Osteocyte (in vitro differentiated cells): ENCODE results near the gene SNX25. TPM values are rescaled to one million over a fixed set of nuclear protein-coding genes. Genes with fewer than 3 reads are reported as not detected.

Experiments used
- DNase-seq: peaks from one replicate; pipeline ENCODE4 v3.0.0; 2021; ENCODE audit warnings: mixed read lengths; ENCODE audit not compliant: unreplicated experiment; ENCODE audit errors: extremely low spot score
- H3K27ac Mint-ChIP-seq: one replicate; pipeline ENCODE4 v1.8.0; 2021; ENCODE audit warnings: mild to moderate bottlenecking, mixed read lengths; ENCODE audit not compliant: unreplicated experiment
- H3K27me3 Mint-ChIP-seq: one replicate; pipeline ENCODE4 v1.8.0; 2021; ENCODE audit warnings: mixed read lengths; ENCODE audit not compliant: unreplicated experiment
- H3K36me3 Mint-ChIP-seq: one replicate; pipeline ENCODE4 v1.8.0; 2021; ENCODE audit warnings: mixed read lengths; ENCODE audit not compliant: unreplicated experiment
- H3K4me1 Mint-ChIP-seq: one replicate; pipeline ENCODE4 v1.8.0; 2021; ENCODE audit warnings: mixed read lengths; ENCODE audit not compliant: unreplicated experiment
- H3K4me3 Mint-ChIP-seq: one replicate; pipeline ENCODE4 v1.8.0; 2021; ENCODE audit warnings: mild to moderate bottlenecking, moderate library complexity, mixed read lengths; ENCODE audit not compliant: unreplicated experiment
- H3K9me3 Mint-ChIP-seq: one replicate; pipeline ENCODE4 v1.8.0; 2021; ENCODE audit warnings: mixed read lengths; ENCODE audit not compliant: unreplicated experiment
- CTCF ChIP-seq: fragments of 200-600 bp; sonication (generic); IDR thresholded peaks from 2 replicates; pipeline ENCODE4 v1.5.0; 2021; ENCODE audit warnings: antibody characterized with exemption, mild to moderate bottlenecking, moderate library complexity
- total RNA-seq: library from RNA; stranded (reverse); gene quantifications from 2 replicates; pipeline ENCODE4 v1.2.1, GENCODE V29; 2021

The SNX25 gene
- total RNA-seq, 1 donor from 2014 or later: 44.4 TPM

GRCh38 chr4:185283723-185284122 is 74.3 kb downstream of the SNX25 start:
- H3K36me3 Mint-ChIP-seq: peaks cover 7% of the 10 kb centered on the region
- no peak for TF ChIP-seq CTCF
- H3K27me3 Mint-ChIP-seq: no peaks in the 10 kb centered on the region
- H3K9me3 Mint-ChIP-seq: no peaks in the 10 kb centered on the region
- H3K4me1 Mint-ChIP-seq: peaks cover 58% of the 10 kb centered on the region
- DNase-seq: no peak
- peak overlapping the region; percentile 39 for H3K27ac Mint-ChIP-seq
- H3K4me3 Mint-ChIP-seq: no peak overlapping the region

GRCh38 chr4:185285632-185286393 is 76.4 kb downstream of the SNX25 start:
- no peaks in the 10 kb centered on the region for H3K9me3 Mint-ChIP-seq
- peak overlapping the region; percentile 83 for H3K27ac Mint-ChIP-seq
- no peak for DNase-seq
- TF ChIP-seq CTCF: no peak
- H3K27me3 Mint-ChIP-seq: no peaks in the 10 kb centered on the region
- H3K4me3 Mint-ChIP-seq: no peak overlapping the region
- H3K4me1 Mint-ChIP-seq: peaks cover 54% of the 10 kb centered on the region
- H3K36me3 Mint-ChIP-seq: peaks cover 15% of the 10 kb centered on the region

GRCh38 chr4:185286571-185286970 is 77.2 kb downstream of the SNX25 start:
- Mint-ChIP-seq H3K4me3 (no peak overlapping the region), H3K4me1 (peaks cover 46% of the 10 kb centered on the region), H3K27ac (peak overlapping the region; percentile 83), H3K36me3 (peaks cover 14% of the 10 kb centered on the region), H3K9me3 (no peaks in the 10 kb centered on the region), H3K27me3 (no peaks in the 10 kb centered on the region)
- DNase-seq: no peak
- no peak for TF ChIP-seq CTCF

- no peak for DNase-seq
- no peaks in the 10 kb centered on the region for H3K9me3 Mint-ChIP-seq
- H3K4me3 Mint-ChIP-seq: no peak overlapping the region
- H3K36me3 Mint-ChIP-seq: peaks cover 17% of the 10 kb centered on the region
- peaks cover 45% of the 10 kb centered on the region for H3K4me1 Mint-ChIP-seq
- TF ChIP-seq CTCF: no peak
- no peaks in the 10 kb centered on the region for H3K27me3 Mint-ChIP-seq
- H3K27ac Mint-ChIP-seq: peak overlapping the region; percentile 83
Measured at GRCh38 chr4:185287031-185287430, 77.6 kb downstream of the SNX25 start.

GRCh38 chr4:185290018-185290607 is 80.7 kb downstream of the SNX25 start:
- Mint-ChIP-seq H3K4me1 (peaks cover 19% of the 10 kb centered on the region), H3K4me3 (no peak overlapping the region), H3K27ac (no peak overlapping the region), H3K9me3 (no peaks in the 10 kb centered on the region), H3K36me3 (peaks cover 40% of the 10 kb centered on the region), H3K27me3 (no peaks in the 10 kb centered on the region)
- DNase-seq: no peak
- no peak for TF ChIP-seq CTCF
